Measurements from ENCODE around the gene METAP2. TPM values are rescaled to one million over a fixed set of nuclear protein-coding genes. Genes with fewer than 3 reads are reported as not detected.

The METAP2 gene
- total RNA-seq, 1 experiment from 2014 or later = 112 TPM

DNA sequence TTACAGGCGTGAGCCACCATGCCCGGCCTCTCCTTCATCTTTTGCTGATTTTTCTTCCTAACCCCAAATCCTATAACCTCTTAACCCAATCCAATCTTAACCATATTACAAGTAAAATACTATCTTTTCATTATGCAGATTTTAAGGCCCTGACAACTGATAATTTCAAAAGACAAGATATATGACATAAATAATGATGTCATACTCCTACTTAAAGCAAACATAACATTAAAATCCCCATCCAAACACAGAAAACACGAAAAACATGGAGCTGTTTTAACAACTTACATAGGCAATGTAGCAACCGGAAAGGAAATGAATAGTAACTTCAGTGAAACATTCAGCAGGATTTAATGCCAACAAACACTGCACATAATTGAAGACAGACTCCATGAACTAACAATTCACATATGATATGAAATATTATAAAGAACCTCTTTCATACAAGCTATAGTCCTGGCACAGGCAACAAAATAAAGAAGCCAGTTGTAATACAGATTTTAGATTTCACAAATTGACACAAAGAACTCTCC lies 55.8 kb downstream of the METAP2 start (continued):
- TF ChIP-seq, protein P1, sequence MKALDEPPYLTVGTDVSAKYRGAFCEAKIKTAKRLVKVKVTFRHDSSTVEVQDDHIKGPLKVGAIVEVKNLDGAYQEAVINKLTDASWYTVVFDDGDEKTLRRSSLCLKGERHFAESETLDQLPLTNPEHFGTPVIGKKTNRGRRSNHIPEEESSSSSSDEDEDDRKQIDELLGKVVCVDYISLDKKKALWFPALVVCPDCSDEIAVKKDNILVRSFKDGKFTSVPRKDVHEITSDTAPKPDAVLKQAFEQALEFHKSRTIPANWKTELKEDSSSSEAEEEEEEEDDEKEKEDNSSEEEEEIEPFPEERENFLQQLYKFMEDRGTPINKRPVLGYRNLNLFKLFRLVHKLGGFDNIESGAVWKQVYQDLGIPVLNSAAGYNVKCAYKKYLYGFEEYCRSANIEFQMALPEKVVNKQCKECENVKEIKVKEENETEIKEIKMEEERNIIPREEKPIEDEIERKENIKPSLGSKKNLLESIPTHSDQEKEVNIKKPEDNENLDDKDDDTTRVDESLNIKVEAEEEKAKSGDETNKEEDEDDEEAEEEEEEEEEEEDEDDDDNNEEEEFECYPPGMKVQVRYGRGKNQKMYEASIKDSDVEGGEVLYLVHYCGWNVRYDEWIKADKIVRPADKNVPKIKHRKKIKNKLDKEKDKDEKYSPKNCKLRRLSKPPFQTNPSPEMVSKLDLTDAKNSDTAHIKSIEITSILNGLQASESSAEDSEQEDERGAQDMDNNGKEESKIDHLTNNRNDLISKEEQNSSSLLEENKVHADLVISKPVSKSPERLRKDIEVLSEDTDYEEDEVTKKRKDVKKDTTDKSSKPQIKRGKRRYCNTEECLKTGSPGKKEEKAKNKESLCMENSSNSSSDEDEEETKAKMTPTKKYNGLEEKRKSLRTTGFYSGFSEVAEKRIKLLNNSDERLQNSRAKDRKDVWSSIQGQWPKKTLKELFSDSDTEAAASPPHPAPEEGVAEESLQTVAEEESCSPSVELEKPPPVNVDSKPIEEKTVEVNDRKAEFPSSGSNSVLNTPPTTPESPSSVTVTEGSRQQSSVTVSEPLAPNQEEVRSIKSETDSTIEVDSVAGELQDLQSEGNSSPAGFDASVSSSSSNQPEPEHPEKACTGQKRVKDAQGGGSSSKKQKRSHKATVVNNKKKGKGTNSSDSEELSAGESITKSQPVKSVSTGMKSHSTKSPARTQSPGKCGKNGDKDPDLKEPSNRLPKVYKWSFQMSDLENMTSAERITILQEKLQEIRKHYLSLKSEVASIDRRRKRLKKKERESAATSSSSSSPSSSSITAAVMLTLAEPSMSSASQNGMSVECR (CRISPR knock-in tag; IDR thresholded peaks at IDR 0.05; ENCODE audit: borderline replicate concordance) = no peak
- no peak for TF ChIP-seq NFE2L1 (CRISPR knock-in tag; IDR thresholded peaks at IDR 0.05)
- TF ChIP-seq FOXK1 (CRISPR knock-in tag; IDR thresholded peaks at IDR 0.05) = no peak

DNA sequence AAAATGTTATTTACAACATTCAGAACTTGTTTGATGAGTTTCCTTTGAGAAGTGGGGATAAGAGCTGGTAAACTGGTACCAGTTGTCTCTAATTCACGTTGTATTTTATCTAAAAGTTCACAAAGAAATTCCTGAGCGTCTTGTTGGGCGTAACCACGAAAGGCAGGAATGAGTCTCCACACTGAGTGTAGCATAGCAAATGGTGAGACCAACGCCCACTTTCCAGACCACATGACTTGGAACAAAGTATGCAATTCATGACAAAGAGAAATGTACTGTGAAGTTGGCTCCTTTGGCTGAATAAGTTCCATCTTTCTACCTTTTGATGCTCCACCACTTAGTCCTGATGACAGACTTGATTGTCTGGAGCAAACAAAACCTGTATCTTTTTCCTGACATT lies 58.9 kb downstream of the METAP2 start:
- no peak for DNase-seq (ENCODE audit: low spot score)

DNA sequence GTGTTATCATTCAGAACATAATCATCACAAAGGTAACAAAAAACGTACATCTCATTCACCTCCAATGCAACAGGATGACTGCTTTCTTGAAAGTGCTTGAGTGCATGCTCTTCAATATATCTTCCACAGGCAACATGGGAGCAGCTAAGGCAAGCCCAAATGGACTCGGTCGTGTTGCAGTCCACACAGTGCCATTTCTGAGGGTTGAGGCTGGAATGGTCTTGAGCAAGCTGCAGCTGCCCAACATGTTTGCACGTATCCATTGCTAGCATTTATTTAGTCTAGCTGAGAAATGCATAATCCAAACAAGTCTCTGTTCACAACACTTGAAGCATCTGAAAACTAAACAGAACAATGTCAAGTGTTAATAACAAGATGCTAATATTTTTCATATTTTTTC lies 60.0 kb downstream of the METAP2 start:
- H3K4me3 Mint-ChIP-seq = no peak overlapping the region
- TF ChIP-seq ESRRA (CRISPR knock-in tag; IDR thresholded peaks at IDR 0.05; ENCODE audit: borderline replicate concordance) = no peak
- DNase-seq (ENCODE audit: low spot score) (no peak), ATAC-seq (no peak)
- ChIA-PET POLR2A (interaction anchor here (0.6 to 1.1 kb wide), 2 partner anchors 16 to 355 kb away, joined by 4 to 7 read pairs; no protein-coding TSS in a partner anchor), CTCF (interaction anchor here (0.6 to 2.3 kb wide), 26 partner anchors 9 to 462 kb away, joined by 3 to 69 read pairs (median 4); partner anchors contain the start of genes METAP2 and NR2C1)
- H3K9me3 Mint-ChIP-seq = no peaks in the 10 kb centered on the region
- H3K27ac Mint-ChIP-seq = peak overlapping the region; percentile 50
- peaks cover 30% of the 10 kb centered on the region for H3K36me3 Mint-ChIP-seq
- H3K27me3 Mint-ChIP-seq (ENCODE audit: low read depth) = no peaks in the 10 kb centered on the region
- peaks cover 66% of the 10 kb centered on the region for H3K4me1 Mint-ChIP-seq

More for the DNA sequence above, 58.9 kb downstream of the METAP2 start:
- Mint-ChIP-seq H3K4me1 (peaks cover 56% of the 10 kb centered on the region), H3K9me3 (no peaks in the 10 kb centered on the region), H3K4me3 (no peak overlapping the region; the same call in 1 of the 2 replicates), H3K27me3 (ENCODE audit: low read depth) (no peaks in the 10 kb centered on the region), H3K27ac (peak overlapping the region; percentile 64), H3K36me3 (peaks cover 41% of the 10 kb centered on the region)
- CTCF ChIA-PET = interaction anchor here (1.0 kb wide), 1 partner anchor 42 kb away, joined by 3 read pairs; no protein-coding TSS in a partner anchor
- no peak for ATAC-seq
- POLR2A ChIA-PET = no interaction called here
- no peak for TF ChIP-seq NFE2L1 (CRISPR knock-in tag; IDR thresholded peaks at IDR 0.05)

DNA sequence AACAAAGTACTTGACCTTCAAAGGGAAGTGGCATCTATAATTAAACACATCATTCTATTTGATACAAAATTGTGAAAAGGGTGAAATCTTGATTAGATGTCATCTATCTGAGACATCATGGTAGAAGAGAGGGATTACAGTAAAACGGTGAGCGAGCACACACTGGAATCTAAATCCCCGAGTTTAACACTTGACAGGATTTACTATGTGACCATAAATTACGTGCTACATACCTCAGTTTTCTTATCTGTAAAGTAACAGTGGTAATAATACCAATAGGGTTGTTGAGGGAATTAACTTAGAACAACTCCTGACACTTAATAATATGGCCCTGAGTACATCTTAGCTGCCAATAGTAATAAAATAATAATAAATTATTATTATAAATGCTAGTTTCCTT lies 64.1 kb downstream of the METAP2 start:
- peak overlapping the region; percentile 18; the same call in 1 of the 2 replicates for H3K4me3 Mint-ChIP-seq
- peaks cover 15% of the 10 kb centered on the region for H3K36me3 Mint-ChIP-seq
- H3K27me3 Mint-ChIP-seq (ENCODE audit: low read depth) = no peaks in the 10 kb centered on the region
- CTCF ChIA-PET = interaction anchor here (1.2 to 2.6 kb wide), 3 partner anchors 37 to 277 kb away, joined by 3 to 44 read pairs (median 21); no protein-coding TSS in a partner anchor
- peaks cover 81% of the 10 kb centered on the region for H3K4me1 Mint-ChIP-seq
- no peaks in the 10 kb centered on the region for H3K9me3 Mint-ChIP-seq
- peak overlapping the region; percentile 54; the same call in 1 of the 2 replicates for H3K27ac Mint-ChIP-seq
- POLR2A ChIA-PET = interaction anchor here (1.0 to 1.2 kb wide), 2 partner anchors 16 to 37 kb away, joined by 3 to 5 read pairs; no protein-coding TSS in a partner anchor
- DNase-seq (ENCODE audit: low spot score) (no peak), ATAC-seq (no peak)
- TF ChIP-seq, protein P2, sequence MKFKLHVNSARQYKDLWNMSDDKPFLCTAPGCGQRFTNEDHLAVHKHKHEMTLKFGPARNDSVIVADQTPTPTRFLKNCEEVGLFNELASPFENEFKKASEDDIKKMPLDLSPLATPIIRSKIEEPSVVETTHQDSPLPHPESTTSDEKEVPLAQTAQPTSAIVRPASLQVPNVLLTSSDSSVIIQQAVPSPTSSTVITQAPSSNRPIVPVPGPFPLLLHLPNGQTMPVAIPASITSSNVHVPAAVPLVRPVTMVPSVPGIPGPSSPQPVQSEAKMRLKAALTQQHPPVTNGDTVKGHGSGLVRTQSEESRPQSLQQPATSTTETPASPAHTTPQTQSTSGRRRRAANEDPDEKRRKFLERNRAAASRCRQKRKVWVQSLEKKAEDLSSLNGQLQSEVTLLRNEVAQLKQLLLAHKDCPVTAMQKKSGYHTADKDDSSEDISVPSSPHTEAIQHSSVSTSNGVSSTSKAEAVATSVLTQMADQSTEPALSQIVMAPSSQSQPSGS (CRISPR knock-in tag; IDR thresholded peaks at IDR 0.05; ENCODE audit: borderline replicate concordance, low read depth) = no peak
- TF ChIP-seq ZNF219 (CRISPR knock-in tag; IDR thresholded peaks at IDR 0.05; ENCODE audit: borderline replicate concordance) = no peak
- no peak for TF ChIP-seq TEAD1 (CRISPR knock-in tag; IDR thresholded peaks at IDR 0.05)
- TF ChIP-seq, protein P3, sequence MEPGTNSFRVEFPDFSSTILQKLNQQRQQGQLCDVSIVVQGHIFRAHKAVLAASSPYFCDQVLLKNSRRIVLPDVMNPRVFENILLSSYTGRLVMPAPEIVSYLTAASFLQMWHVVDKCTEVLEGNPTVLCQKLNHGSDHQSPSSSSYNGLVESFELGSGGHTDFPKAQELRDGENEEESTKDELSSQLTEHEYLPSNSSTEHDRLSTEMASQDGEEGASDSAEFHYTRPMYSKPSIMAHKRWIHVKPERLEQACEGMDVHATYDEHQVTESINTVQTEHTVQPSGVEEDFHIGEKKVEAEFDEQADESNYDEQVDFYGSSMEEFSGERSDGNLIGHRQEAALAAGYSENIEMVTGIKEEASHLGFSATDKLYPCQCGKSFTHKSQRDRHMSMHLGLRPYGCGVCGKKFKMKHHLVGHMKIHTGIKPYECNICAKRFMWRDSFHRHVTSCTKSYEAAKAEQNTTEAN (CRISPR knock-in tag; IDR thresholded peaks at IDR 0.05) = no peak
- TF ChIP-seq FOXP1 (CRISPR knock-in tag; IDR thresholded peaks at IDR 0.05; ENCODE audit: borderline replicate concordance) = no peak
- no peak for TF ChIP-seq ELF4 (CRISPR knock-in tag; IDR thresholded peaks at IDR 0.05; ENCODE audit: low read depth)
- TF ChIP-seq ETV6 (CRISPR knock-in tag; IDR thresholded peaks at IDR 0.05) = no peak
- no peak for TF ChIP-seq HMGA2 (CRISPR knock-in tag; IDR thresholded peaks at IDR 0.05)
- no peak for TF ChIP-seq OVOL2 (CRISPR knock-in tag; IDR thresholded peaks at IDR 0.05; ENCODE audit: borderline replicate concordance)
- TF ChIP-seq, protein P4, sequence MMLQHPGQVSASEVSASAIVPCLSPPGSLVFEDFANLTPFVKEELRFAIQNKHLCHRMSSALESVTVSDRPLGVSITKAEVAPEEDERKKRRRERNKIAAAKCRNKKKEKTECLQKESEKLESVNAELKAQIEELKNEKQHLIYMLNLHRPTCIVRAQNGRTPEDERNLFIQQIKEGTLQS (CRISPR knock-in tag; conservative IDR thresholded peaks at IDR 0.05) = no peak
- no peak for TF ChIP-seq ZNF396 (CRISPR knock-in tag; IDR thresholded peaks at IDR 0.05; ENCODE audit: borderline replicate concordance)
- no peak for TF ChIP-seq KAT7 (CRISPR knock-in tag; IDR thresholded peaks at IDR 0.05; ENCODE audit: borderline replicate concordance)
- TF ChIP-seq, protein P5, sequence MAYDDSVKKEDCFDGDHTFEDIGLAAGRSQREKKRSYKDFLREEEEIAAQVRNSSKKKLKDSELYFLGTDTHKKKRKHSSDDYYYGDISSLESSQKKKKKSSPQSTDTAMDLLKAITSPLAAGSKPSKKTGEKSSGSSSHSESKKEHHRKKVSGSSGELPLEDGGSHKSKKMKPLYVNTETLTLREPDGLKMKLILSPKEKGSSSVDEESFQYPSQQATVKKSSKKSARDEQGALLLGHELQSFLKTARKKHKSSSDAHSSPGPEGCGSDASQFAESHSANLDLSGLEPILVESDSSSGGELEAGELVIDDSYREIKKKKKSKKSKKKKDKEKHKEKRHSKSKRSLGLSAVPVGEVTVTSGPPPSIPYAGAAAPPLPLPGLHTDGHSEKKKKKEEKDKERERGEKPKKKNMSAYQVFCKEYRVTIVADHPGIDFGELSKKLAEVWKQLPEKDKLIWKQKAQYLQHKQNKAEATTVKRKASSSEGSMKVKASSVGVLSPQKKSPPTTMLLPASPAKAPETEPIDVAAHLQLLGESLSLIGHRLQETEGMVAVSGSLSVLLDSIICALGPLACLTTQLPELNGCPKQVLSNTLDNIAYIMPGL (CRISPR knock-in tag; IDR thresholded peaks at IDR 0.05) = no peak

All from WTC11 (cell line).